IMR-90 (cell line): ENCODE results near the gene HUWE1. TPM values are rescaled to one million over a fixed set of nuclear protein-coding genes. Genes with fewer than 3 reads are reported as not detected.

Source experiments
- ATAC-seq: fragments of 200-7000 bp; cut with Tn5 transposase; 2 replicates; pipeline ENCODE4 v1.9.1; 2020; ENCODE audit warnings: low read depth, mild to moderate bottlenecking, moderate library complexity
- BruUV-seq: library from RNA; stranded (reverse); fragments of 400-500 nt; replicated peaks from 2 replicates; lab custom pipeline; 2021; lab: Mats Ljungman, UMichigan
- CTCF ChIA-PET: fragments of 300-600 bp; formaldehyde crosslinking; extraction: SDS; loops from one replicate; lab custom pipeline; 2021; ENCODE audit warnings: antibody characterized with exemption; lab: Yijun Ruan, JAX
- POLR2A ChIA-PET: fragments of 300-600 bp; sonication (Branson Sonifier 250); formaldehyde crosslinking; loops from one replicate; lab custom pipeline; 2022; ENCODE audit warnings: antibody characterized with exemption; ENCODE audit not compliant: unreplicated experiment; lab: Charles Lee
- DNase-seq: peaks from one replicate; pipeline ENCODE4 v3.0.0; 2013
- H2AFZ ChIP-seq: replicated peaks from 2 replicates; pipeline ENCODE3; 2013; ENCODE audit warnings: low read length, mild to moderate bottlenecking; ENCODE audit not compliant: poor library complexity
- H2AK5ac ChIP-seq: 2 replicates; pipeline ENCODE4 v1.6.1; 2013; ENCODE audit warnings: low read depth, low read length, inconsistent platforms
- H2AK9ac ChIP-seq: replicated peaks from 2 replicates; pipeline ENCODE3; 2013; ENCODE audit warnings: mild to moderate bottlenecking, low read depth, low read length, moderate library complexity; ENCODE audit not compliant: poor library complexity
- H2BK120ac ChIP-seq: 2 replicates; pipeline ENCODE4 v1.6.1; 2013; ENCODE audit warnings: low read depth, low read length, inconsistent platforms
- H2BK15ac ChIP-seq: 3 replicates; pipeline ENCODE4 v1.6.1; 2013; ENCODE audit warnings: low read depth, low read length, inconsistent platforms
- H2BK20ac ChIP-seq: 2 replicates; pipeline ENCODE4 v1.6.1; 2013; ENCODE audit warnings: low read depth, mild to moderate bottlenecking, inconsistent platforms, low read length, moderate library complexity
- H2BK5ac ChIP-seq: 2 replicates; pipeline ENCODE4 v1.6.1; 2013; ENCODE audit warnings: mild to moderate bottlenecking, low read depth, low read length, inconsistent platforms; ENCODE audit not compliant: poor library complexity, severe bottlenecking
- H3K14ac ChIP-seq: replicated peaks from 2 replicates; pipeline ENCODE4 v1.6.1; 2013; ENCODE audit warnings: low read depth, low read length, inconsistent platforms
- H3K18ac ChIP-seq: 2 replicates; pipeline ENCODE4 v1.6.1; 2013; ENCODE audit warnings: low read depth, low read length, control low read depth
- H3K23ac ChIP-seq: 2 replicates; pipeline ENCODE4 v1.6.1; 2013; ENCODE audit warnings: low read depth, low read length, inconsistent platforms
- H3K27ac ChIP-seq: 2 replicates; pipeline ENCODE4 v1.5.1; 2013; ENCODE audit warnings: mild to moderate bottlenecking, control low read depth, low read length; ENCODE audit not compliant: insufficient read depth
- H3K27me3 ChIP-seq: 2 replicates; pipeline ENCODE4 v1.6.1; 2013; ENCODE audit warnings: low read length; ENCODE audit not compliant: control insufficient read depth, insufficient read depth
- H3K36me3 ChIP-seq: 2 replicates; pipeline ENCODE4 v1.6.1; 2013; ENCODE audit warnings: low read length, mixed read lengths; ENCODE audit not compliant: control insufficient read depth, insufficient read depth
- H3K4ac ChIP-seq: 2 replicates; pipeline ENCODE4 v1.6.1; 2013; ENCODE audit warnings: low read depth, low read length, inconsistent platforms
- H3K4me1 ChIP-seq: 2 replicates; pipeline ENCODE4 v1.6.1; 2013; ENCODE audit warnings: low read length, mixed read lengths; ENCODE audit not compliant: control insufficient read depth, insufficient read depth
- H3K4me2 ChIP-seq: 2 replicates; pipeline ENCODE4 v1.6.1; 2013; ENCODE audit warnings: low read depth, mild to moderate bottlenecking, control low read depth, low read length, moderate library complexity
- H3K4me3 ChIP-seq: 2 replicates; pipeline ENCODE4 v1.5.1; 2013; ENCODE audit warnings: low read depth, mild to moderate bottlenecking, control low read depth, low read length, moderate library complexity; ENCODE audit not compliant: insufficient read depth
- H3K56ac ChIP-seq: 2 replicates; pipeline ENCODE4 v1.6.1; 2013; ENCODE audit warnings: low read length, inconsistent platforms; ENCODE audit not compliant: insufficient read depth; ENCODE audit errors: extremely low read depth
- H3K79me1 ChIP-seq, 2 experiments: 2 replicates each; pipeline ENCODE4 v1.6.1; 2013; ENCODE audit warnings: low read length in 2 of 2, inconsistent platforms in 1 of 2, low read depth in 1 of 2
- H3K9ac ChIP-seq: 2 replicates; pipeline ENCODE4 v1.6.1; 2013; ENCODE audit warnings: low read depth, low read length, control low read depth
- H3K9me1 ChIP-seq: 2 replicates; pipeline ENCODE4 v1.6.1; 2013; ENCODE audit warnings: low read length, inconsistent platforms; ENCODE audit not compliant: insufficient read depth
- H3K9me3 ChIP-seq: 2 replicates; pipeline ENCODE4 v1.6.1; 2013; ENCODE audit warnings: low read length; ENCODE audit not compliant: control insufficient read depth, insufficient read depth
- H4K20me1 ChIP-seq: 2 replicates; pipeline ENCODE4 v1.6.1; 2013; ENCODE audit warnings: low read length, inconsistent platforms; ENCODE audit not compliant: insufficient read depth
- H4K5ac ChIP-seq: 2 replicates; pipeline ENCODE4 v1.6.1; 2013; ENCODE audit warnings: mild to moderate bottlenecking, low read depth, low read length, control low read depth
- H4K8ac ChIP-seq, 2 experiments: 2 replicates each; pipeline ENCODE4 v1.6.1; 2013; ENCODE audit warnings: low read depth in 2 of 2, low read length in 2 of 2, control low read depth in 1 of 2, inconsistent platforms in 1 of 2
- H4K91ac ChIP-seq: 2 replicates; pipeline ENCODE4 v1.6.1; 2013; ENCODE audit warnings: low read depth, low read length, inconsistent platforms; ENCODE audit not compliant: insufficient read depth
- CHD1 ChIP-seq: IDR thresholded peaks from 2 replicates; pipeline ENCODE4 v1.6.1; 2012; ENCODE audit warnings: low read depth, low read length, improper control_type of control experiment
- MAZ ChIP-seq: IDR thresholded peaks from 2 replicates; pipeline ENCODE4 v1.6.1; 2012; ENCODE audit warnings: low read depth, mild to moderate bottlenecking, low read length, improper control_type of control experiment, moderate library complexity, borderline replicate concordance
- RAD21 ChIP-seq: IDR thresholded peaks from 2 replicates; pipeline ENCODE4 v1.6.1; 2012; ENCODE audit warnings: low read length, improper control_type of control experiment
- WGBS, 2 experiments: methylation state at CpG; one replicate each; pipeline versions ENCODE4 v1.1.5 to v1.1.7; 2013; ENCODE audit warnings: missing lambda C conversion rate in 2 of 2; ENCODE audit not compliant: insufficient read length in 1 of 2; ENCODE audit errors: extremely low coverage in 2 of 2; 5-methylcytosine and 5-hydroxymethylcytosine counted together
- dilution Hi-C: fragments of 300-500 bp; cut with HindIII; formaldehyde crosslinking; loops from one replicate; pipeline ENCODE4 v1.14.3; 2018; ENCODE audit warnings: low sequenced_read_pairs; ENCODE audit not compliant: unreplicated experiment
- in situ Hi-C: fragments of 300-500 bp; cut with MboI; formaldehyde crosslinking; loops from 3 replicates; pipeline ENCODE4 v1.14.3; 2019; ENCODE audit warnings: low sequenced_read_pairs, inconsistent platforms, mixed read lengths
- intact Hi-C: fragments of 100-400 bp; cut with micrococcal nuclease; formaldehyde crosslinking; loops from 2 replicates; pipeline ENCODE4 v1.10.0; 2022
- polyA plus RNA-seq, 3 experiments: library from polyadenylated mRNA; depleted of rRNA; stranded (reverse); fragments of >200 nt; gene quantifications; 2 replicates each; pipeline ENCODE4 v1.2.3, GENCODE V29; 2012; ENCODE audit warnings: low replicate concordance in 1 of 3
- total RNA-seq: library from RNA; depleted of rRNA; stranded (reverse); fragments of >200 nt; gene quantifications from 2 replicates; pipeline ENCODE4 v1.2.3, GENCODE V29; 2012

The HUWE1 gene
- total and polyA plus RNA-seq, 2 of the 4 experiments (the other 2 are of a cell fraction) = 47.6 to 57.7 TPM

- H2BK120ac ChIP-seq = no peak overlapping the region
- H3K36me3 ChIP-seq = peaks cover 60% of the 10 kb centered on the region
- H3K4ac ChIP-seq = no peak overlapping the region
- CTCF ChIA-PET = no interaction called here
- H4K20me1 ChIP-seq = peaks cover 3% of the 10 kb centered on the region; the same call in 1 of the 2 replicates
- H2BK20ac ChIP-seq = no peak overlapping the region
- no peak overlapping the region for H4K91ac ChIP-seq
- H3K18ac ChIP-seq = no peak overlapping the region
- H2AK5ac ChIP-seq = no peak overlapping the region
- H3K56ac ChIP-seq = no peak overlapping the region
- no peak overlapping the region for H4K8ac ChIP-seq
- H3K9ac ChIP-seq = no peak overlapping the region
- DNase-seq (no peak), ATAC-seq (no peak)
- H3K9me3 ChIP-seq = no peaks in the 10 kb centered on the region
- H2AFZ ChIP-seq = no peak overlapping the region
- no peak overlapping the region for H3K4me3 ChIP-seq
- H2BK5ac ChIP-seq = no peak overlapping the region
- H3K14ac ChIP-seq = no peak overlapping the region
- WGBS, 2 experiments = no CpG with 5 or more reads among the region's 18 CpGs
- no peaks in the 10 kb centered on the region for H3K4me1 ChIP-seq
- H2BK15ac ChIP-seq = no peak overlapping the region
- dilution Hi-C loops = no loop called here
- no peaks in the 10 kb centered on the region; a peak in 1 of 4 replicates for H3K79me1 ChIP-seq
- TF ChIP-seq RAD21 = no peak
- TF ChIP-seq CHD1 = no peak
- no peak for TF ChIP-seq MAZ
- POLR2A ChIA-PET = no interaction called here
- H3K4me2 ChIP-seq = no peak overlapping the region
- H3K27me3 ChIP-seq = peaks cover 17% of the 10 kb centered on the region; the same call in 1 of the 2 replicates
- H4K5ac ChIP-seq = no peak overlapping the region
- in situ Hi-C loops = no loop called here
- H3K23ac ChIP-seq = no peak overlapping the region
- H3K27ac ChIP-seq = no peak overlapping the region
- H3K9me1 ChIP-seq = peaks cover 3% of the 10 kb centered on the region; the same call in 1 of the 2 replicates
- intact Hi-C loops = no loop called here
- no peak overlapping the region for H2AK9ac ChIP-seq
- BruUV-seq = TSS peak; percentile 78
Observed at GRCh38 chrX:53550756-53551463, 135.6 kb downstream of the HUWE1 start.
